Uterus (tissue), 2 donors: ENCODE data around the gene TSGA10IP.
"Not testable (repeated sequence)": the region's sequence is repeated elsewhere in the genome, so short reads cannot be mapped to it uniquely, and the experiment has no call there.

Experiments used
- CTCF ChIP-seq, 4 experiments: fragments of 200-600 bp in 2 of 4; fragments of 450-650 bp in 2 of 4; sonication (generic) in 2 of 4; IDR thresholded peaks; one replicate each; pipeline ENCODE4 v1.5.1; 2016 to 2019; ENCODE audit warnings: antibody characterized with exemption in 4 of 4, mild to moderate bottlenecking in 2 of 4, moderate library complexity in 1 of 4
- POLR2A ChIP-seq, 2 donors: fragments of 450-650 bp; IDR thresholded peaks; one replicate each; pipeline ENCODE4 v1.6.1; 2016; ENCODE audit warnings: antibody characterized with exemption in 2 of 2, mild to moderate bottlenecking in 1 of 2, moderate library complexity in 1 of 2

GRCh38 chr11:65951641-65952040, 6.4 kb downstream of the TSGA10IP start:
- TF ChIP-seq POLR2A, CTCF (IDR thresholded peaks at IDR 0.05): not testable (repeated sequence)
